Mesodermal cell (in vitro differentiated cells): ENCODE data around the gene NDST1.

Experiments used
- H3K27ac ChIP-seq: 2 replicates; pipeline ENCODE4 v1.7.0; 2013; ENCODE audit warnings: mild to moderate bottlenecking, low read depth, low read length, moderate library complexity; ENCODE audit not compliant: severe bottlenecking
- H3K36me3 ChIP-seq: 2 replicates; pipeline ENCODE4 v1.7.1; 2013; ENCODE audit warnings: mild to moderate bottlenecking, low read length, moderate library complexity; ENCODE audit not compliant: control insufficient read depth, insufficient read depth
- H3K4me1 ChIP-seq: one replicate; pipeline ENCODE4 v1.7.1; 2013; ENCODE audit warnings: mild to moderate bottlenecking, low read length; ENCODE audit not compliant: insufficient read depth, control insufficient read depth, poor library complexity, severe bottlenecking
- H3K4me3 ChIP-seq: 2 replicates; pipeline ENCODE4 v1.7.0; 2013; ENCODE audit warnings: low read length, control low read depth, mild to moderate bottlenecking; ENCODE audit not compliant: insufficient read depth, poor library complexity, severe bottlenecking; ENCODE audit errors: extremely low read depth
- H3K9me3 ChIP-seq: 2 replicates; pipeline ENCODE4 v1.7.1; 2013; ENCODE audit warnings: mild to moderate bottlenecking, low read length, moderate library complexity; ENCODE audit not compliant: control insufficient read depth
- WGBS, 2 experiments: methylation state at CpG; one replicate each; pipeline ENCODE4 v1.1.5; 2013; ENCODE audit warnings: missing lambda C conversion rate in 2 of 2; ENCODE audit not compliant: insufficient coverage in 2 of 2; 5-methylcytosine and 5-hydroxymethylcytosine counted together

The NDST1 gene

DNA sequence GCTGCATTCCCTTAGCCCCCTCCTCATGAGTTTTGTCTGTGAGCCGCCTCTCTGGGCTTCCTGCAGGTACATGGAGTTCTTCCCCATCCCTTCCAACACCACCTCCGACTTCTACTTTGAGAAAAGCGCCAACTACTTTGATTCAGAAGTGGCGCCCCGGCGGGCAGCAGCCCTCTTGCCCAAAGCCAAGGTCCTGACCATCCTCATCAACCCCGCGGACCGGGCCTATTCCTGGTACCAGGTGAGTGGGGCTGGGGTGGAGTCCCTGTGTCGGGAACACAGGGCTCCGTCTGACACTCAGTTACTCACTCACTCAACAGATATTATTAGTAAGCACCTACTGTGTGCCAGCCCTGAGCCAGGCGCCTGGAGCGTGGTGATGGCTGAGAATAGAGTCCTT is 37.3 kb downstream of the NDST1 start:
- Histone ChIP-seq H3K36me3 (peaks cover 82% of the 10 kb centered on the region), H3K9me3 (no peaks in the 10 kb centered on the region), H3K4me3 (no peak overlapping the region), H3K27ac (no peak overlapping the region), H3K4me1 (peaks cover 12% of the 10 kb centered on the region)
- WGBS, 2 experiments = 95 to 97% methylated on average over 4 to 11 of the region's 13 CpGs

DNA sequence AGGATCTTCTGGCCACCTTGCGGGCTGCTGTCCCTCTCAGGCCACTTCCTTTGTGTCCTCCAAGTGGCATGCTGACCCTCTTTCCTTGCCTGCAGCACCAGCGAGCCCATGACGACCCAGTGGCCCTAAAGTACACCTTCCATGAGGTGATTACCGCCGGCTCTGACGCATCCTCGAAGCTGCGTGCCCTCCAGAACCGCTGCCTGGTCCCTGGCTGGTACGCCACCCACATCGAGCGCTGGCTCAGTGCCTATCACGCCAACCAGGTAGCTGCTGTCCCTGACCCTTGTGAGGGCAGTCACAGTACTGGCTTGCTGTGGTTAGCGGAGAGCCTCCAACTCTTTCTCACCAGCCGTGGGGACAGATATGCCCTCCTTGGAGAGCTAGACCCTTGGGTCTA is 40.2 kb downstream of the NDST1 start:
- WGBS, 2 experiments = 97% methylated on average over 13 to 14 of the region's 15 CpGs
- Histone ChIP-seq H3K27ac (no peak overlapping the region), H3K36me3 (peaks cover 81% of the 10 kb centered on the region), H3K4me1 (peaks cover 7% of the 10 kb centered on the region), H3K9me3 (no peaks in the 10 kb centered on the region), H3K4me3 (no peak overlapping the region)

GRCh38 chr5:150549735-150550134 is 41.8 kb downstream of the NDST1 start:
- H3K27ac ChIP-seq = no peak overlapping the region
- H3K4me1 ChIP-seq = peaks cover 6% of the 10 kb centered on the region
- peaks cover 89% of the 10 kb centered on the region for H3K36me3 ChIP-seq
- WGBS, 2 experiments = no CpG with 5 or more reads among the region's 1 CpG
- no peak overlapping the region for H3K4me3 ChIP-seq
- no peaks in the 10 kb centered on the region for H3K9me3 ChIP-seq

- Histone ChIP-seq H3K4me1 (peaks cover 6% of the 10 kb centered on the region), H3K36me3 (peaks cover 88% of the 10 kb centered on the region), H3K27ac (no peak overlapping the region), H3K9me3 (no peaks in the 10 kb centered on the region), H3K4me3 (no peak overlapping the region)
- 89 to 94% methylated on average over 7 to 8 of the region's 8 CpGs for WGBS, 2 experiments
These were observed 42.4 kb downstream of the NDST1 start for GRCh38 chr5:150550286-150550685.

- Histone ChIP-seq H3K4me3 (no peak overlapping the region), H3K27ac (no peak overlapping the region), H3K36me3 (peaks cover 88% of the 10 kb centered on the region), H3K4me1 (peaks cover 6% of the 10 kb centered on the region), H3K9me3 (no peaks in the 10 kb centered on the region)
- no CpG with 5 or more reads among the region's 2 CpGs for WGBS, 2 experiments
These were observed 43.1 kb downstream of the NDST1 start for GRCh38 chr5:150551066-150551465.

- Histone ChIP-seq H3K4me1 (no peaks in the 10 kb centered on the region), H3K36me3 (peaks cover 82% of the 10 kb centered on the region), H3K4me3 (no peak overlapping the region), H3K27ac (no peak overlapping the region), H3K9me3 (no peaks in the 10 kb centered on the region)
- 96 to 100% methylated on average over 11 to 13 of the region's 17 CpGs for WGBS, 2 experiments
These were observed 45.5 kb downstream of the NDST1 start for GRCh38 chr5:150553402-150553801.

- peaks cover 81% of the 10 kb centered on the region for H3K36me3 ChIP-seq
- 100% methylated on average over 1 of the region's 8 CpGs for WGBS, 2 experiments
- H3K4me1 ChIP-seq = peaks cover 2% of the 10 kb centered on the region
These were observed 46.0 kb downstream of the NDST1 start for GRCh38 chr5:150553911-150554310.

GRCh38 chr5:150554857-150555256 is 46.9 kb downstream of the NDST1 start:
- WGBS, 2 experiments = 94 to 96% methylated on average over 5 to 8 of the region's 8 CpGs
- Histone ChIP-seq H3K9me3 (no peaks in the 10 kb centered on the region), H3K36me3 (peaks cover 72% of the 10 kb centered on the region), H3K27ac (no peak overlapping the region), H3K4me3 (no peak overlapping the region), H3K4me1 (peaks cover 10% of the 10 kb centered on the region)

More at GRCh38 chr5:150553911-150554310, 46.0 kb downstream of the NDST1 start:
- no peaks in the 10 kb centered on the region for H3K9me3 ChIP-seq
- H3K27ac ChIP-seq = no peak overlapping the region
- H3K4me3 ChIP-seq = no peak overlapping the region

DNA sequence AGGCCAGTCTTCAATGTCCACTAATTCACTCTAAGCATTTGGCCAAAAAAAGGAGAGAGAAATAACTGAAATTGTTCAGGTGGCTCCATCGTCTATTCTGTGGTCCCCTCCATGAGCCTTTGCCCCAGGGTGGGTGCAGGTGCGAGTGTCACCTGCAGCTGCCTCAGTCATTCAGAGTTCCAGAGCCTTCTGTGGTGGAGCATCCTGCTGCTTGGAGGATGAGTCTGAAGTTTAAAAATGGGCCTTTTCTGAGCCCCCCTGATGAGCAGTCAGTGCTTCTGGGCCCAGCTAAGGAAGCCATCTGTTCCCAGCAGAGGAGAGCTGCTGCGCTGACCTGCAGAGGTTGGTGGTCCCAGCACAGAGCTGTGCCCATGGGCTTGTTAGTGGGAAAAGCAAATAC is 48.2 kb downstream of the NDST1 start:
- WGBS, 2 experiments = 87 to 100% methylated on average over 2 of the region's 3 CpGs
- peaks cover 60% of the 10 kb centered on the region for H3K36me3 ChIP-seq
- H3K4me3 ChIP-seq = no peak overlapping the region
- H3K27ac ChIP-seq = no peak overlapping the region
- H3K9me3 ChIP-seq = no peaks in the 10 kb centered on the region
- peaks cover 10% of the 10 kb centered on the region for H3K4me1 ChIP-seq

- H3K27ac ChIP-seq = no peak overlapping the region
- peaks cover 10% of the 10 kb centered on the region for H3K4me1 ChIP-seq
- WGBS, 2 experiments = 91% methylated on average over 6 to 7 of the region's 7 CpGs
- no peak overlapping the region for H3K4me3 ChIP-seq
- peaks cover 51% of the 10 kb centered on the region for H3K36me3 ChIP-seq
- no peaks in the 10 kb centered on the region for H3K9me3 ChIP-seq
These were observed 49.1 kb downstream of the NDST1 start for GRCh38 chr5:150556859-150557508.

DNA sequence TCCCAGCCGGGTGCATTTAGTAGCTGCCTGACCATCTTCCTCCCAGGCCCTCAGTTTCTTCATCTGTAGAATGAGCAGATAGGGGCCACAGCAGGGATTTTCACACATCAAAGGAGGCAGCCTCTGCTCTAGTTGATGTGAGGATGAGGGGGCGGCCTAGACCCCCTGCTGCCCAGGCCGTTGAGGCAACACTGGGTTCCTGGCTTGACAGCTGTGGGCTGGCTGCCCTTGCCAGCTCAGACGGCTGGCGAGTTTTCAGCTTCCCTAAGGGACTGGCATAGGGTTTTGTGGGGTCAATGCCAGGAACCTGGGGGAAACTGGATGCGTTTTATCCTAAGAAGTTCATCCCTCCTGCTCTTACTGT is 49.6 kb downstream of the NDST1 start:
- peaks cover under 1% of the 10 kb centered on the region for H3K9me3 ChIP-seq
- no peak overlapping the region for H3K27ac ChIP-seq
- H3K4me3 ChIP-seq = no peak overlapping the region
- peaks cover 10% of the 10 kb centered on the region for H3K4me1 ChIP-seq
- WGBS, 2 experiments = 63 to 76% methylated on average over 6 of the region's 6 CpGs
- peaks cover 46% of the 10 kb centered on the region for H3K36me3 ChIP-seq
